NCI-H748 treated with DMSO at 0.1 percent for 48 hours (cell line): ENCODE data around the gene EEA1.

Experiments
- DNase-seq: peaks from one replicate; lab custom pipeline; 2025; lab: John Stamatoyannopoulos, UW

EEA1 gene

GRCh38 chr12:92886131-92886530 is 43.0 kb downstream of the EEA1 start:
- no peak for DNase-seq

- no peak for DNase-seq
Measured at GRCh38 chr12:92879698-92880322, 49.3 kb downstream of the EEA1 start.

- no peak for DNase-seq
Measured at GRCh38 chr12:92877904-92878303, 51.2 kb downstream of the EEA1 start.

- no peak for DNase-seq
Measured at GRCh38 chr12:92876496-92876895, 52.6 kb downstream of the EEA1 start.

- no peak for DNase-seq
Measured at GRCh38 chr12:92871116-92871515, 58.0 kb downstream of the EEA1 start.

- no peak for DNase-seq
Measured at GRCh38 chr12:92866418-92866817, 62.7 kb downstream of the EEA1 start.

GRCh38 chr12:92863251-92863650 is 65.8 kb downstream of the EEA1 start:
- no peak for DNase-seq

- no peak for DNase-seq
Measured at GRCh38 chr12:92861381-92861780, 67.7 kb downstream of the EEA1 start.

- DNase-seq: no peak
Measured at GRCh38 chr12:92860521-92860920, 68.6 kb downstream of the EEA1 start.

GRCh38 chr12:92859650-92860386 is 69.3 kb downstream of the EEA1 start:
- peak; percentile 99 for DNase-seq

GRCh38 chr12:92857818-92858217 is 71.3 kb downstream of the EEA1 start:
- no peak for DNase-seq

- DNase-seq: no peak
Measured at GRCh38 chr12:92854344-92854743, 74.8 kb downstream of the EEA1 start.

GRCh38 chr12:92848740-92849139 is 80.4 kb downstream of the EEA1 start:
- no peak for DNase-seq

GRCh38 chr12:92847368-92847767 is 81.7 kb downstream of the EEA1 start:
- no peak for DNase-seq

GRCh38 chr12:92845329-92845728 is 83.8 kb downstream of the EEA1 start:
- DNase-seq: no peak

- DNase-seq: no peak
Measured at GRCh38 chr12:92844151-92844763, 84.8 kb downstream of the EEA1 start.

- DNase-seq: no peak
Measured at GRCh38 chr12:92829686-92830282, 99.3 kb downstream of the EEA1 start.

- DNase-seq: no peak
Measured at GRCh38 chr12:92828565-92828964, 100.5 kb downstream of the EEA1 start.

GRCh38 chr12:92827836-92828431 is 101.2 kb downstream of the EEA1 start:
- DNase-seq: no peak

GRCh38 chr12:92821142-92821541 is 108.0 kb downstream of the EEA1 start:
- DNase-seq: no peak

GRCh38 chr12:92814584-92814983 is 114.5 kb downstream of the EEA1 start:
- DNase-seq: no peak

GRCh38 chr12:92810370-92810769 is 118.7 kb downstream of the EEA1 start:
- DNase-seq: no peak

GRCh38 chr12:92803903-92804302 is 125.2 kb downstream of the EEA1 start:
- DNase-seq: no peak
